Measurements from ENCODE around the gene HOXA3.

- TF ChIP-seq CTCF (IDR thresholded peaks at IDR 0.05; ENCODE audit: insufficient read depth, low read length) = no peak
- TF ChIP-seq, protein P1, sequence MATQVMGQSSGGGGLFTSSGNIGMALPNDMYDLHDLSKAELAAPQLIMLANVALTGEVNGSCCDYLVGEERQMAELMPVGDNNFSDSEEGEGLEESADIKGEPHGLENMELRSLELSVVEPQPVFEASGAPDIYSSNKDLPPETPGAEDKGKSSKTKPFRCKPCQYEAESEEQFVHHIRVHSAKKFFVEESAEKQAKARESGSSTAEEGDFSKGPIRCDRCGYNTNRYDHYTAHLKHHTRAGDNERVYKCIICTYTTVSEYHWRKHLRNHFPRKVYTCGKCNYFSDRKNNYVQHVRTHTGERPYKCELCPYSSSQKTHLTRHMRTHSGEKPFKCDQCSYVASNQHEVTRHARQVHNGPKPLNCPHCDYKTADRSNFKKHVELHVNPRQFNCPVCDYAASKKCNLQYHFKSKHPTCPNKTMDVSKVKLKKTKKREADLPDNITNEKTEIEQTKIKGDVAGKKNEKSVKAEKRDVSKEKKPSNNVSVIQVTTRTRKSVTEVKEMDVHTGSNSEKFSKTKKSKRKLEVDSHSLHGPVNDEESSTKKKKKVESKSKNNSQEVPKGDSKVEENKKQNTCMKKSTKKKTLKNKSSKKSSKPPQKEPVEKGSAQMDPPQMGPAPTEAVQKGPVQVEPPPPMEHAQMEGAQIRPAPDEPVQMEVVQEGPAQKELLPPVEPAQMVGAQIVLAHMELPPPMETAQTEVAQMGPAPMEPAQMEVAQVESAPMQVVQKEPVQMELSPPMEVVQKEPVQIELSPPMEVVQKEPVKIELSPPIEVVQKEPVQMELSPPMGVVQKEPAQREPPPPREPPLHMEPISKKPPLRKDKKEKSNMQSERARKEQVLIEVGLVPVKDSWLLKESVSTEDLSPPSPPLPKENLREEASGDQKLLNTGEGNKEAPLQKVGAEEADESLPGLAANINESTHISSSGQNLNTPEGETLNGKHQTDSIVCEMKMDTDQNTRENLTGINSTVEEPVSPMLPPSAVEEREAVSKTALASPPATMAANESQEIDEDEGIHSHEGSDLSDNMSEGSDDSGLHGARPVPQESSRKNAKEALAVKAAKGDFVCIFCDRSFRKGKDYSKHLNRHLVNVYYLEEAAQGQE (IDR thresholded peaks at IDR 0.05; ENCODE audit: insufficient replicate concordance, low read depth) = no peak
- no peak for TF ChIP-seq POLR2AphosphoS5 (IDR thresholded peaks at IDR 0.05; ENCODE audit: low read depth)
- no peak for TF ChIP-seq SPI1 (IDR thresholded peaks at IDR 0.05; ENCODE audit: borderline replicate concordance, low read depth)
- no peak for TF ChIP-seq GABPA (IDR thresholded peaks at IDR 0.05; ENCODE audit: low read depth)
These were observed 46.0 kb downstream of the HOXA3 start for GRCh38 chr7:27106181-27106900.

All from HL-60 (cell line).